ENCODE data around the gene ATRN.
"Not testable (repeated sequence)": the region's sequence is repeated elsewhere in the genome, so short reads cannot be mapped to it uniquely, and the experiment has no call there.

ATRN gene

DNA sequence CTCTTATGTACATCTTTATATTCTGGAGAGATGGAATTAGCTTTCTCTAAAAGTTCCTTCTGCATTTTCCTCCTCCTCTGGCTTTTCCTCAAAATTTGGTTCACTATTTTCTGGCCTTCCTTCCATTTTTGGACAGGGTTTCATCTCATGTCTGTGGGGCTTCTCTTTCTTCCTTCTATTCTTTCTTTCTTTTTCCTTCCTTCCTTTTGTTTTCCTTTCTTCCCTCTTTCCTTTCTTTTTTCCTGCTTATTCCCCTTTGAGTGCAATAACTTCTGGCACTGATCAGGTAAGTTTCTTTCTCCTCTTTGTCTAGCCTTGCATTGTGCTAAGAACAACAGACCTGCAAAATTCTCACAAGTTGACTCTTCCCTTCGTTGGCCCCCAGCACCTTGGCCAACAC lies 5.5 kb upstream of the ATRN start:
- H3K27ac ChIP-seq: no peak overlapping the region
- TF ChIP-seq, protein P1, sequence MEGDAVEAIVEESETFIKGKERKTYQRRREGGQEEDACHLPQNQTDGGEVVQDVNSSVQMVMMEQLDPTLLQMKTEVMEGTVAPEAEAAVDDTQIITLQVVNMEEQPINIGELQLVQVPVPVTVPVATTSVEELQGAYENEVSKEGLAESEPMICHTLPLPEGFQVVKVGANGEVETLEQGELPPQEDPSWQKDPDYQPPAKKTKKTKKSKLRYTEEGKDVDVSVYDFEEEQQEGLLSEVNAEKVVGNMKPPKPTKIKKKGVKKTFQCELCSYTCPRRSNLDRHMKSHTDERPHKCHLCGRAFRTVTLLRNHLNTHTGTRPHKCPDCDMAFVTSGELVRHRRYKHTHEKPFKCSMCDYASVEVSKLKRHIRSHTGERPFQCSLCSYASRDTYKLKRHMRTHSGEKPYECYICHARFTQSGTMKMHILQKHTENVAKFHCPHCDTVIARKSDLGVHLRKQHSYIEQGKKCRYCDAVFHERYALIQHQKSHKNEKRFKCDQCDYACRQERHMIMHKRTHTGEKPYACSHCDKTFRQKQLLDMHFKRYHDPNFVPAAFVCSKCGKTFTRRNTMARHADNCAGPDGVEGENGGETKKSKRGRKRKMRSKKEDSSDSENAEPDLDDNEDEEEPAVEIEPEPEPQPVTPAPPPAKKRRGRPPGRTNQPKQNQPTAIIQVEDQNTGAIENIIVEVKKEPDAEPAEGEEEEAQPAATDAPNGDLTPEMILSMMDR (conservative IDR thresholded peaks at IDR 0.05): no peak
- no peak for TF ChIP-seq ZFX (IDR thresholded peaks at IDR 0.05)

DNA sequence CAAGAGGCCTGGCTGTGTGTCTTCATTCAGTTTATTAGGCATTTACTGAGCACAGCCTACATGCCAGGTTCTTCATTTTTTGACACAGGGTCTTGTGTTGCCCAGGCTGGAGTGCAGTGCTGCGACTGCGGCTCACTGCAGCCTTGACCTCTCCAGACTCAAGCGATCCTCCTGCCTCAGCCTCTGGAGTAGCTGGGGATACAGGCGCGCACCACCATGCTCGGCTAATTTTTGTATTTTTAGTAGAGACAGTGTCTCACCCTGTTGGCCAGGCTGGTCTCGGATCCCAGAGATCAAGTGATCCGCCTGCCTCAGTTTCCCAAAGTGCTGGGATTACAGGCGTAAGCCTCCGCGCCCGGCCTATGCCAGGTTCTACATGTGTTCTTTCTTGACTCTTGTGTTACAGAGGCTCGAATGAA lies 601 bp upstream of the ATRN start:
- TF ChIP-seq, protein P1 (conservative IDR thresholded peaks at IDR 0.05): no peak
- no peak for TF ChIP-seq ZFX (IDR thresholded peaks at IDR 0.05)
- H3K27ac ChIP-seq: peak overlapping the region; percentile 77

DNA sequence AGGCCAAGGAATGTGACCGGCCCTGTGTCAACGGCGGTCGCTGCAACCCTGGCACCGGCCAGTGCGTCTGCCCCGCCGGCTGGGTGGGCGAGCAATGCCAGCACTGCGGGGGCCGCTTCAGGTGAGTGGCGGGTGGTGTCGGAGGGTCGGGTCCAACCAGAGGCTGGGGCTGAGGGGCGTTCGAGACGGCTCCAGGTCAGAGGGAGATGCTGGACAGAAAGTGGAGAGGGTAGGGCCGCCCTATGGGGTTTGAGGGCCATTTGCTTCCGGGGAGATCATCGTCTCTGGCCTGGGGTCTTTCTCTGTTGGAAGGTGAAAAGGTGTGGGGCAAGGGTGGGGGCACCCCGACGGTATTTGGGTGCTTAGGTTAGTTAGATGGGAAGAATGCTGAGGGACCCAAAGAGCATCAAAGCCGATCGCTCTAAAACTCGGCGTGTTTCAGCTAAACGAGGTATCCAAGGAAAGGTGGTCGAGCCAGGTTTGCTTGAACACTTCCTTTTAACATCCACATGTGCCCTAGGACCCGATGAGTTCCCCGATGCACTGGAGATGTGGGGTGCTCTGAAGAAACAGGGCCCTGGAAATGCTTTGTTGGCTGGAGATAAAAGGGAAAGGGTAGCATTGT lies 691 bp downstream of the ATRN start:
- TF ChIP-seq ZFX (IDR thresholded peaks at IDR 0.05): peak; percentile 13; the same call in 1 of the 2 replicates
- TF ChIP-seq, protein P1 (conservative IDR thresholded peaks at IDR 0.05): no peak
- peak overlapping the region; percentile 77 for H3K27ac ChIP-seq

DNA sequence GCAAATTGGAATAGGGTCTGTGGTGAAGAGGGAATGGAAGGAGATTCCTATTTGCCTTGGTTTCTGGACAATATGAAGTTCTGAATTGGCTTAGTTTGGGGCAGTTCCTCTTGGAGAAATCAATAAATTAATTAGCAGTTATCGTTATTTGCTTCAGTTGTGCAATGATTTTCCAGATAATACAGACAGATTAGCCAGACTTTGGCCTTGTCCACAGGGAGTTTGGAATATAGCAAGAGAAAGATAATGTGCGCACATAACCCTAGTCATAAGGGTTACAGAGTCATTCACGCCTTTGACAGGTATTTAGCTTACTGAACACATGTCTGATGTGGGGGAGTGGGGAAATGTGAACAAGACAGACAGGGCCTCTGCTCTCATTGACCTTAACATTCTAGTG lies 1.3 kb downstream of the ATRN start:
- H3K27ac ChIP-seq: peak overlapping the region; percentile 77; the same call in 1 of the 2 replicates
- TF ChIP-seq, protein P1 (conservative IDR thresholded peaks at IDR 0.05): no peak
- no peak for TF ChIP-seq ZFX (IDR thresholded peaks at IDR 0.05)

DNA sequence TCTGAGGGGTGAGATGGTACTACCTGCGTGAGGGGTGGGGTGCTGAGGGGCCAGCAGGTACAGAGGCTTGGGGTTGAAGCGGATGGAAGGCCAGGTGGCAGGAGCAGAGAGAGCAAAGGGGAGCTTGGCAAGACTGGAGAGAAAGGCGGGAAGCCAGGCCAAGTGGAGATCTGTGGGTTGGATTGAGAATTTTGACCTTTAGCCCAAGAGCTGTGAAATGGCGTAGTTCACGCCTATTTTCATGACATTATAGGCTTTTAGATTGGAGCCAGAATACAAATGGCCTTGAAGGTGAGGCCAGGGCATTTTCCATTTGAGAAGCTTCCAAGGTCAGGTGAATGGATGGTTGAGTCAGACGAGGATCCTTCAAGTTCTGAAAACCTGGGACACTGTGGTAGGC lies 2.5 kb downstream of the ATRN start:
- TF ChIP-seq, protein P1 (conservative IDR thresholded peaks at IDR 0.05): no peak
- no peak for TF ChIP-seq ZFX (IDR thresholded peaks at IDR 0.05)

DNA sequence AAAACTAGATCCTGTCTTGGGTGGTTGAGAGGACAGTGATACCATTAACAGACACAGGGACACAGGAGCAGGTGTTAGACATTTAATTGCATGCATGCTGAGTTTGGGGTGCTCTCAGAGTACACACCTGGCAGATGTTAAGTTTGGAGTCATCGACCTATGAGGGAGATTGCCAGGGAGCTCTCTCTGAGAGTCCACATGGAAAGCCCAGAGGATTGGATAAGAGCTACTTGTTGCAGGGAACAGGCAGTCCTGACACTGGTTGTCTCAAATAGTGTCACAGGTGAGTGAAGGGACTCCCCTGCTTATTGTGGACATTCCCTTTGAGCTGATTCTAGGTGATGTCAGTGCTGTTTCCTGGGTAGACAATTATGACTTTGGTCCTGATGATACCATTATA lies 3.1 kb downstream of the ATRN start:
- TF ChIP-seq, protein P1 (conservative IDR thresholded peaks at IDR 0.05): no peak
- no peak for TF ChIP-seq ZFX (IDR thresholded peaks at IDR 0.05)
- no peak overlapping the region for H3K27ac ChIP-seq

More for the DNA sequence above, 2.5 kb downstream of the ATRN start:
- no peak overlapping the region for H3K27ac ChIP-seq

DNA sequence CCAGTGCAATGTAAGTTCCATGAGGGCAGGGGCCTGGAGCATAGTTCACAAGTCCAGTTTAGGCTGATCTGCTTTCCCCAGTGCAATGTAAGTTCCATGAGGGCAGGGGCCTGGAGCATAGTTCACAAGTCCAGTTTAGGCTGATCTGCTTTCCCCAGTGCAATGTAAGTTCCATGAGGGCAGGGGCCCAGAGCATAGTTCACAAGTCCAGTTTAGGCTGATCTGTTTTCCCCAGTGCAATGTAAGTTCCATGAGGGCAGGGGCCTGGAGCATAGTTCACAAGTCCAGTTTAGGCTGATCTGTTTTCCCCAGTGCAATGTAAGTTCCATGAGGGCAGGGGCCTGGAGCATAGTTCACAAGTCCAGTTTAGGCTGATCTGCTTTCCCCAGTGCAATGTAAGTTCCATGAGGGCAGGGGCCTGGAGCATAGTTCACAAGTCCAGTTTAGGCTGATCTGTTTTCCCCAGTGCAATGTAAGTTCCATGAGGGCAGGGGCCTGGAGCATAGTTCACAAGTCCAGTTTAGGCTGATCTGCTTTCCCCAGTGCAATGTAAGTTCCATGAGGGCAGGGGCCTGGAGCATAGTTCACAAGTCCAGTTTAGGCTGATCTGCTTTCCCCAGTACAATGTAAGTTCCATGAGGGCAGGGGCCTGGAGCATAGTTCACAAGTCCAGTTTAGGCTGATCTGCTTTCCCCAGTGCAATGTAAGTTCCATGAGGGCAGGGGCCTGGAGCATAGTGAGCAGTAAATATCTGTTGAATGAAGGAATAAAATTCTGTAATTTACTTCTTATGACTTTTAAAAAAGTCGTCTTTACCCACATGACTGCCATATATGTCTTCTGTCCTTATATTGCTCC lies 6.4 kb downstream of the ATRN start:
- H3K27ac ChIP-seq: not testable (repeated sequence)

All from C4-2B (cell line).